Frontal cortex (tissue), 4 donors: Measurements from ENCODE around the gene ICA1L. TPM values are rescaled to one million over a fixed set of nuclear protein-coding genes. Genes with fewer than 3 reads are reported as not detected.
"Not testable (repeated sequence)": the region's sequence is repeated elsewhere in the genome, so short reads cannot be mapped to it uniquely, and the experiment has no call there.

ENCODE experiments used
- DNase-seq, 2 donors: peaks; one replicate each; pipeline ENCODE4 v3.0.0; 2012; ENCODE audit warnings: low spot score in 2 of 2
- FAIRE-seq: peaks from 2 replicates; lab custom pipeline; 2012; peaks lifted over from hg19 to GRCh38; lab: Jason Lieb, UNC
- total RNA-seq: library from RNA; depleted of rRNA; stranded (reverse); fragments of >200 nt; gene quantifications from one replicate; pipeline ENCODE4 v1.2.3, GENCODE V29; 2014
- donor health status: control.
- donor health status: control.
- donor health status: control.

Gene ICA1L
- total RNA-seq: 88.5 TPM

DNA sequence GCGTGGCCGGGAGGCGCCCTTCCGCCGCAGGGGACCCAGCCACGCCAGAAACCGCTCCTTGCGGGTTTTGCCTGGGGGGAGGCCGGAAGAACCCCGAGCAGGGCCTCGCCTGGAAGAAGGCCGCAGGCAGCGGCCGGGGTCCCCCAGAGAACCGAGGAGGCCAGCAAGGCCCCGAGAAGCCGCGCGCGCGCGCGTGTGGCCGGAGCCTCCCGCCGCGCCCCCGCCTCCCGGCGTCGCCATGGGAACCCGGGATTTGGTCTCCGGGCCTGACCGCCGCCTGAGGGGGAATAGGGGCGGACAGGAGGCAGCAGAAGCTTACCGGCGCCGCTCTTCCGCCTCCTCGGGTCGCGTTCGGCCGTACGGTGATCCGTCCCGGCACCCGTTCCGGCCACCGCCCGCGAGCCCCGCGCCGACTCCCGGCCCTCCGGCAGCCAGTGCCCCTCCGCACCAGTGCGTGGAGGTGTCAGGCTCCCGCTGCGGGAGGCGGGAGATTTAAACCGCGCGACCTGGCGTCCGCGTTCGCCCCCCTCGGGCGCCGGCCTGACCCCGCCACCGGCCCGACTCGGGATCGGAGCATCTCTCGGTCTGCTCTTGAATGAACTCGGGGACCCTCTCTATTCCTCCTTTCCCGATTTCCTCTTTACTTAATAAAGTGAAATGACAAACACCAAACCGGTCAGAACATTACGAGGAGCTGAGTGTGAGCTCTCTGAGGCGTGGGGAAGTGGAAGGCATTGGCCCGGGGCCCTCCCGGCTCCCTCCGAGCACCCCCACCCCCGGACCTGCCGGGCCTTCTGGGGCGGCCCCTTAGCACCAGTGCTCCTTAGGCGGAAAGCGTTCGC is at the start of gene ICA1L:
Gene ICA1L, minus strand, starts transcription at position 467 of the 842 bp plus-strand sequence. CDS start 42,757 bp downstream, outside the sequence.
- DNase-seq: peak; percentile 64 to 69
- no peak for FAIRE-seq

- DNase-seq (no peak), FAIRE-seq (no peak)
Observed at GRCh38 chr2:202918860-202919259, 47.3 kb upstream of the ICA1L start.

GRCh38 chr2:202912342-202913201 is 41.0 kb upstream of the ICA1L start:
- not testable (repeated sequence) for FAIRE-seq, DNase-seq

DNA sequence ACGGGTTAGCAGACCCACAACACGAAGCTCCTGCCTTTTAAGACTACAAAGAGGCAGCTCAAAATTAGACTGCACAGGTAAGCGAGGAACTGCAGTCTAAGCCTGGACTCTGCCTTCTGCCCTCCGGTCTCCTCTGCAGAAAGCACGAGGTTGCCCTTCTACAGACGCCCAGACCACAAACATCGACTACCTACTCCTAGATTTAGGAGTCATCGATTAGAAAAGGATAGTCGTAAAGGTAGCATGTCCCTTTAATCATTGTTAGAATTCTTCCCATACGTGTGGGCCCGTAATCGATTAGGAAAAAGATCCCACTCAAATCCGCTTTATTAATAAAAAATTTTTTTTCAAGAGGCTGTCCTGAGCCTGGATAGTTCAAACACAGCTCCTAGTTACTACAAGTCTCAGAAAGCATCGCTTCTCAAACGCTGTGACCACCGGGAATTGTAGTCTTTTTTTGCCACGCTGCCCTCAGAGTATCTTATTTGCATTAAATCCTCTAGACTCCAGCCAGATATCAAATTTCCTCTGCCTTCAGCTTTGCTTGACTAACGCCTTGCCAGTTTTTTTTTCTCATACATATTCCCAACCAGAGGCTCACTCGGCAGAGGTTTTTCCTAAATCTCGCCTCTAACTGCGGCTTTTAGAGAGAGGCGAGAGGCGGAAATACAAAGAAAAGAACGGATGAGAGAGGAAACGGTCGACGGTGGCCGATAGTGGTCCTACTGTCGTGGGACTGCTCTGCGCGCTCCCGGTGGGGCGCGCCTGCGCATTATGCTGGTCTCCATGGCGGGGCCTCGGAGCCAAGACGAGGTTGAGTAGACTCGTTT is 40.2 kb upstream of the ICA1L start, which contains the start of the genes CARF and WDR12:
Gene CARF, plus strand, starts transcription at position 764 of the 830 bp plus-strand sequence. CDS start 29,628 bp downstream, outside the sequence.
Gene WDR12, minus strand, starts transcription at position 162 of the 830 bp plus-strand sequence. CDS start 197 bp downstream, outside the sequence.
- peak; percentile 80 to 86 for DNase-seq

GRCh38 chr2:202911203-202911511 is 39.6 kb upstream of the ICA1L start:
- no peak for DNase-seq
- FAIRE-seq: no peak

More for the DNA sequence above, 40.2 kb upstream of the ICA1L start, which contains the start of the genes CARF and WDR12:
- FAIRE-seq: no peak

DNA sequence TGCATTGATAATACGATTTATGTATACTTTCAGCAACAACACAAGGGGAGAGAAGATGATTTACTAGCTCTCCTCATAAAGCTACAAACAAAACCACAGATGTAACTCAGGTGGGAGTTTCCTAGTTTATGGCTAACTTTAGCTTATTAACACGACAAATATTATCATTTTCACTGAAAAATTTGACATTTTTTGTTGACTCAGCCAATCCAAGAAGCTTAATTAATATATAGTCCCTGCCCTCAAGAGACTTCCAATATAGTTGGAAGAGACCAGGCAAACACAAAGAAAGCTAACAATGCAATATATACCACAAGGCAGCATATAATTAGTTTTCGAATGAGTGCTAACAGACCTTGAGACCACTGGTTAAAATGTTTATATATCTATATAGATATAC is 39.1 kb upstream of the ICA1L start:
- no peak for FAIRE-seq
- DNase-seq: no peak

GRCh38 chr2:202910250-202910649 is 38.7 kb upstream of the ICA1L start:
- FAIRE-seq, DNase-seq: not testable (repeated sequence)

- FAIRE-seq (no peak), DNase-seq (no peak)
Observed at GRCh38 chr2:202909394-202910192, 38.0 kb upstream of the ICA1L start.

GRCh38 chr2:202908186-202908585 is 36.6 kb upstream of the ICA1L start:
- FAIRE-seq: no peak
- DNase-seq: no peak

GRCh38 chr2:202905507-202905906 is 33.9 kb upstream of the ICA1L start:
- DNase-seq, FAIRE-seq: not testable (repeated sequence)

GRCh38 chr2:202885190-202885589 is 13.6 kb upstream of the ICA1L start:
- FAIRE-seq: no peak
- DNase-seq: no peak

DNA sequence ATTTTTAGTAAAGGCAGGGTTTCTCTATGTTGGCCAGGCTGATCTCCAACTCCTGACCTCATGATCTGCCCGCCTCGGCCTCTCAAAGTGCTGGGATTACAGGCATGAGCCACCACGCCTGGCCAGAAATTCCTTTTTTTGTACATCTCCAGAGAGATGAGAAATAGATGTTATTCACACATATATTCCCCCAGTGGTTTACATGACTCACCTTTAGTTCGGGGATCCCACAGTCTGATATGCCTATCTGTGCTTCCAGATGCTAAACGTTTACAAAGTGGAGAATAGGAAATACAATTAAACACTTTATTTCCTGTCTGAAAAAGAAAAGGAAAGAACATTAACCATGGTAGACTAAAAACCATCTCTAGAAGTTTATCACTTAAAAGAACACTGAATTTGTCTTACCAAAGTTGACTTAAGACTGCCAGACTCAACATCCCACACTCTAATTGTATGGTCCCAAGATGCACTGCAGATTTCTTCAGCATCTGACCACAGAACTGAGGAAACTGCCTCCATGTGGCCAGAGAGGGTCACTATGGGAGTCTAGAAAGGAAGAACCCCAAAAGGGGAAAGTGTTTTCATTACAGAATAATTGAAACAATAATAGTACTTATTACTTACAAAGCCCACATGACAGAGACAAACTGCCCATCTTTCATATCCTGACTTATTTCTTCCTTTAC is 12.6 kb upstream of the ICA1L start:
- no peak for DNase-seq
- FAIRE-seq: no peak

- FAIRE-seq (no peak), DNase-seq (no peak)
Observed at GRCh38 chr2:202881570-202881969, 10.0 kb upstream of the ICA1L start.

- DNase-seq: no peak
- no peak for FAIRE-seq
Observed at GRCh38 chr2:202877699-202878098, 6.1 kb upstream of the ICA1L start.

DNA sequence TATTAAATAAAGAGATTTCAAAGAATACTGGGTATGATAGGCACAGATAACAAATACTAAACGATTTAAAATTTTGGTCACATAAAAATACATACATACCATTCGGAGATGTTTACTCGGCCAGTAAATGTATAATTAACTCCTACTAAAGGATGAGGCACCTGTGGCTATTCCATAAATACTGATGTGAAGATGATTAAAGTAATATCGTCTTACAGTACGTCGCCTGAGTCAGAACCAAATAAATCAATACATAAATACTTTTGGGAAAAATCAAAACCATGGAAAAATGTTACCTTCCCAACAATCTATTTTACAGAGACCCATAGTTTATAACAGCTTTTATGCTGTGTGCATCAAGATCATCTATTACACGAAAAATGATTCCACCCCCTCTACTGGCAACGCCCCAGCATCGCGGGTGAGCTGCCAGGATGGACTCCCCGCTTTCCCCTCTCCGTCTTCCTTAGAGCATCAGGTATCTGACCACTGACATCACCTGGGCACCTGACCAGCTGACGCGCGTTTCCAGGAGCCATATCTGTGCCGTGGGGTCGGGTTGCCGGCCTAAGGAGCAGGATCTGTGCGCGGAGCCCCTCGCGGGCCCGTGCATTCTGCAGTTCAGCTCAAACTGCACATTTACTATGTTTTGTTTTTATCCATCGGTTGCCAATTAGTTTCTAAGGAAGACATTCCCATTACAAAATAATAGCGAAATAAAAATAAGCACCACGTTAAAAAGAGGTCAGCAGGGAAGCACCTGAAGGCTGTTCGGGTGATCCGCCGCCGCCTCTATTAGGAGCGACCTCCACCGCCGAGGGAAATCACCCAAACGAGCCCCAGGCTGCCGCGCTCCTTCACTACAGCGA is 901 bp downstream of the ICA1L start:
- FAIRE-seq: no peak
- DNase-seq: peak; percentile 32 to 52

GRCh38 chr2:202861987-202862386 is 9.6 kb downstream of the ICA1L start:
- no peak for DNase-seq

DNA sequence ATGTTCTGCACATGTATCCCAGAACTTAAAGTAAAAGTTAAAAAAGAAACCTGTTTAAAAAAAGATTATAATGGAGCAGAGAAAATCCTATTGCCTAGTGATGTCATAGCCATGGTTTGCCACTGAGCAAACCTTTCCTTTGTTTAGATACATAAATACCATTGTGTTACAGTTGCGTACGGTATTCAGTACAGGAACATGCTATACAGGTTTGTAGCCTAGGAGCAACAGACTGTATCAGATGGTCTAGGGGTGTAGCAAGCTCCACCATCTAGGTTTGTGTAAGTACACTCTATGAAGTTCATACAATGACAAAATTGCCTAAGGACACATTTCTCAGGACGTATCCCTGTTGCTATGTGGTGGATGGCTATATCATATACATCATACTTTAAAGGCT is 13.0 kb downstream of the ICA1L start:
- DNase-seq (no peak), FAIRE-seq (no peak)

More at GRCh38 chr2:202861987-202862386, 9.6 kb downstream of the ICA1L start:
- FAIRE-seq: no peak
